OCI-LY1 (cell line): ENCODE data around the gene USP50.

Experiments
- CTCF ChIP-seq: fragments of 200-600 bp; sonication (generic), shearing (Covaris generic); IDR thresholded peaks from 2 replicates; pipeline ENCODE4 v1.5.1; 2017; ENCODE audit warnings: mild to moderate bottlenecking, antibody characterized with exemption, low read length, moderate library complexity, mixed read lengths
- EZH2 ChIP-seq: fragments of 200-600 bp; sonication (generic), shearing (Covaris generic); IDR thresholded peaks from 2 replicates; pipeline ENCODE4 v1.8.0; 2017; ENCODE audit warnings: borderline replicate concordance, mixed run types, mild to moderate bottlenecking, antibody characterized with exemption, low read length, moderate library complexity, mixed read lengths

- TF ChIP-seq CTCF (no peak), EZH2 (no peak)
Measured at GRCh38 chr15:50501815-50502214, 44.7 kb downstream of the USP50 start.
